IMR-90 (cell line): ENCODE measurements around the gene PCDHGC4. TPM values are rescaled to one million over a fixed set of nuclear protein-coding genes. Genes with fewer than 3 reads are reported as not detected.

Experiments used
- ATAC-seq: fragments of 200-7000 bp; cut with Tn5 transposase; 2 replicates; pipeline ENCODE4 v1.9.1; 2020; ENCODE audit warnings: low read depth, mild to moderate bottlenecking, moderate library complexity
- BruUV-seq: library from RNA; stranded (reverse); fragments of 400-500 nt; replicated peaks from 2 replicates; lab custom pipeline; 2021; lab: Mats Ljungman, UMichigan
- CTCF ChIA-PET: fragments of 300-600 bp; formaldehyde crosslinking; extraction: SDS; loops from one replicate; lab custom pipeline; 2021; ENCODE audit warnings: antibody characterized with exemption; lab: Yijun Ruan, JAX
- POLR2A ChIA-PET: fragments of 300-600 bp; sonication (Branson Sonifier 250); formaldehyde crosslinking; loops from one replicate; lab custom pipeline; 2022; ENCODE audit warnings: antibody characterized with exemption; ENCODE audit not compliant: unreplicated experiment; lab: Charles Lee
- DNase-seq: peaks from one replicate; pipeline ENCODE4 v3.0.0; 2013
- H2AFZ ChIP-seq: replicated peaks from 2 replicates; pipeline ENCODE3; 2013; ENCODE audit warnings: low read length, mild to moderate bottlenecking; ENCODE audit not compliant: poor library complexity
- H2AK5ac ChIP-seq: 2 replicates; pipeline ENCODE4 v1.6.1; 2013; ENCODE audit warnings: low read depth, low read length, inconsistent platforms
- H2AK9ac ChIP-seq: replicated peaks from 2 replicates; pipeline ENCODE3; 2013; ENCODE audit warnings: mild to moderate bottlenecking, low read depth, low read length, moderate library complexity; ENCODE audit not compliant: poor library complexity
- H2BK120ac ChIP-seq: 2 replicates; pipeline ENCODE4 v1.6.1; 2013; ENCODE audit warnings: low read depth, low read length, inconsistent platforms
- H2BK15ac ChIP-seq: 3 replicates; pipeline ENCODE4 v1.6.1; 2013; ENCODE audit warnings: low read depth, low read length, inconsistent platforms
- H2BK20ac ChIP-seq: 2 replicates; pipeline ENCODE4 v1.6.1; 2013; ENCODE audit warnings: low read depth, mild to moderate bottlenecking, inconsistent platforms, low read length, moderate library complexity
- H2BK5ac ChIP-seq: 2 replicates; pipeline ENCODE4 v1.6.1; 2013; ENCODE audit warnings: mild to moderate bottlenecking, low read depth, low read length, inconsistent platforms; ENCODE audit not compliant: poor library complexity, severe bottlenecking
- H3K14ac ChIP-seq: replicated peaks from 2 replicates; pipeline ENCODE4 v1.6.1; 2013; ENCODE audit warnings: low read depth, low read length, inconsistent platforms
- H3K18ac ChIP-seq: 2 replicates; pipeline ENCODE4 v1.6.1; 2013; ENCODE audit warnings: low read depth, low read length, control low read depth
- H3K23ac ChIP-seq: 2 replicates; pipeline ENCODE4 v1.6.1; 2013; ENCODE audit warnings: low read depth, low read length, inconsistent platforms
- H3K27ac ChIP-seq: 2 replicates; pipeline ENCODE4 v1.5.1; 2013; ENCODE audit warnings: mild to moderate bottlenecking, control low read depth, low read length; ENCODE audit not compliant: insufficient read depth
- H3K27me3 ChIP-seq: 2 replicates; pipeline ENCODE4 v1.6.1; 2013; ENCODE audit warnings: low read length; ENCODE audit not compliant: control insufficient read depth, insufficient read depth
- H3K36me3 ChIP-seq: 2 replicates; pipeline ENCODE4 v1.6.1; 2013; ENCODE audit warnings: low read length, mixed read lengths; ENCODE audit not compliant: control insufficient read depth, insufficient read depth
- H3K4ac ChIP-seq: 2 replicates; pipeline ENCODE4 v1.6.1; 2013; ENCODE audit warnings: low read depth, low read length, inconsistent platforms
- H3K4me1 ChIP-seq: 2 replicates; pipeline ENCODE4 v1.6.1; 2013; ENCODE audit warnings: low read length, mixed read lengths; ENCODE audit not compliant: control insufficient read depth, insufficient read depth
- H3K4me2 ChIP-seq: 2 replicates; pipeline ENCODE4 v1.6.1; 2013; ENCODE audit warnings: low read depth, mild to moderate bottlenecking, control low read depth, low read length, moderate library complexity
- H3K4me3 ChIP-seq: 2 replicates; pipeline ENCODE4 v1.5.1; 2013; ENCODE audit warnings: low read depth, mild to moderate bottlenecking, control low read depth, low read length, moderate library complexity; ENCODE audit not compliant: insufficient read depth
- H3K56ac ChIP-seq: 2 replicates; pipeline ENCODE4 v1.6.1; 2013; ENCODE audit warnings: low read length, inconsistent platforms; ENCODE audit not compliant: insufficient read depth; ENCODE audit errors: extremely low read depth
- H3K79me1 ChIP-seq, 2 experiments: 2 replicates each; pipeline ENCODE4 v1.6.1; 2013; ENCODE audit warnings: low read length in 2 of 2, inconsistent platforms in 1 of 2, low read depth in 1 of 2
- H3K9ac ChIP-seq: 2 replicates; pipeline ENCODE4 v1.6.1; 2013; ENCODE audit warnings: low read depth, low read length, control low read depth
- H3K9me1 ChIP-seq: 2 replicates; pipeline ENCODE4 v1.6.1; 2013; ENCODE audit warnings: low read length, inconsistent platforms; ENCODE audit not compliant: insufficient read depth
- H3K9me3 ChIP-seq: 2 replicates; pipeline ENCODE4 v1.6.1; 2013; ENCODE audit warnings: low read length; ENCODE audit not compliant: control insufficient read depth, insufficient read depth
- H4K20me1 ChIP-seq: 2 replicates; pipeline ENCODE4 v1.6.1; 2013; ENCODE audit warnings: low read length, inconsistent platforms; ENCODE audit not compliant: insufficient read depth
- H4K5ac ChIP-seq: 2 replicates; pipeline ENCODE4 v1.6.1; 2013; ENCODE audit warnings: mild to moderate bottlenecking, low read depth, low read length, control low read depth
- H4K8ac ChIP-seq, 2 experiments: 2 replicates each; pipeline ENCODE4 v1.6.1; 2013; ENCODE audit warnings: low read depth in 2 of 2, low read length in 2 of 2, control low read depth in 1 of 2, inconsistent platforms in 1 of 2
- H4K91ac ChIP-seq: 2 replicates; pipeline ENCODE4 v1.6.1; 2013; ENCODE audit warnings: low read depth, low read length, inconsistent platforms; ENCODE audit not compliant: insufficient read depth
- MAFK ChIP-seq: IDR thresholded peaks from 2 replicates; pipeline ENCODE4 v1.6.1; 2012; ENCODE audit warnings: low read depth, low read length, improper control_type of control experiment
- MAZ ChIP-seq: IDR thresholded peaks from 2 replicates; pipeline ENCODE4 v1.6.1; 2012; ENCODE audit warnings: low read depth, mild to moderate bottlenecking, low read length, improper control_type of control experiment, moderate library complexity, borderline replicate concordance
- MXI1 ChIP-seq: IDR thresholded peaks from 2 replicates; pipeline ENCODE4 v1.6.1; 2012; ENCODE audit warnings: low read depth, mild to moderate bottlenecking, low read length, moderate library complexity, borderline replicate concordance
- RAD21 ChIP-seq: IDR thresholded peaks from 2 replicates; pipeline ENCODE4 v1.6.1; 2012; ENCODE audit warnings: low read length, improper control_type of control experiment
- WGBS, 2 experiments: methylation state at CpG; one replicate each; pipeline versions ENCODE4 v1.1.5 to v1.1.7; 2013; ENCODE audit warnings: missing lambda C conversion rate in 2 of 2; ENCODE audit not compliant: insufficient read length in 1 of 2; ENCODE audit errors: extremely low coverage in 2 of 2; 5-methylcytosine and 5-hydroxymethylcytosine counted together
- dilution Hi-C: fragments of 300-500 bp; cut with HindIII; formaldehyde crosslinking; loops from one replicate; pipeline ENCODE4 v1.14.3; 2018; ENCODE audit warnings: low sequenced_read_pairs; ENCODE audit not compliant: unreplicated experiment
- in situ Hi-C: fragments of 300-500 bp; cut with MboI; formaldehyde crosslinking; loops from 3 replicates; pipeline ENCODE4 v1.14.3; 2019; ENCODE audit warnings: low sequenced_read_pairs, inconsistent platforms, mixed read lengths
- intact Hi-C: fragments of 100-400 bp; cut with micrococcal nuclease; formaldehyde crosslinking; loops from 2 replicates; pipeline ENCODE4 v1.10.0; 2022
- polyA plus RNA-seq, 3 experiments: library from polyadenylated mRNA; depleted of rRNA; stranded (reverse); fragments of >200 nt; gene quantifications; 2 replicates each; pipeline ENCODE4 v1.2.3, GENCODE V29; 2012; ENCODE audit warnings: low replicate concordance in 1 of 3
- total RNA-seq: library from RNA; depleted of rRNA; stranded (reverse); fragments of >200 nt; gene quantifications from 2 replicates; pipeline ENCODE4 v1.2.3, GENCODE V29; 2012

The PCDHGC4 gene
- total and polyA plus RNA-seq, 2 of the 4 experiments (the other 2 are of a cell fraction): 0.65 to 1.6 TPM

- H2AFZ ChIP-seq: no peak overlapping the region
- no peak overlapping the region for H2BK5ac ChIP-seq
- no TSS peak for BruUV-seq
- peaks cover 17% of the 10 kb centered on the region for H3K4me1 ChIP-seq
- no peak overlapping the region for H3K56ac ChIP-seq
- H3K4me2 ChIP-seq: peak overlapping the region; percentile 64
- peak overlapping the region; percentile 60 for H3K14ac ChIP-seq
- 0 out of 2 replicates have a peak overlapping the region, but pooled peaks have one; percentile 10 for H3K4ac ChIP-seq
- peak overlapping the region; percentile 86; the same call in 1 of the 2 replicates for H3K23ac ChIP-seq
- DNase-seq: no peak
- no peak overlapping the region for H2BK20ac ChIP-seq
- peaks cover 35% of the 10 kb centered on the region for H4K20me1 ChIP-seq
- H4K8ac ChIP-seq: no peak overlapping the region
- CTCF ChIA-PET: interaction anchor here (1.1 to 3.1 kb wide), 5 partner anchors 34 to 80 kb away, joined by 3 to 19 read pairs (median 6); partner anchors contain the start of gene PCDHGA10
- H2BK15ac ChIP-seq: no peak overlapping the region
- no peak overlapping the region for H4K5ac ChIP-seq
- intact Hi-C loops (loop anchor here (5.0 kb wide), 2 partner anchors 46 to 61 kb away; partner anchors contain the start of genes PCDHGA12 and PCDHGB7), in situ Hi-C loops (loop anchor here (5.0 kb wide), 1 partner anchor 44 kb away; no protein-coding TSS in a partner anchor), dilution Hi-C loops (no loop called here)
- no peaks in the 10 kb centered on the region for H3K27me3 ChIP-seq
- H2BK120ac ChIP-seq: 0 out of 2 replicates have a peak overlapping the region, but pooled peaks have one; percentile 8
- H3K9ac ChIP-seq: no peak overlapping the region; the same call in 1 of the 2 replicates
- peak overlapping the region; percentile 54; the same call in 1 of the 2 replicates for H3K4me3 ChIP-seq
- ATAC-seq: no peak
- peaks cover 6% of the 10 kb centered on the region; the same call in 1 of the 2 replicates for H3K9me1 ChIP-seq
- peaks cover 23 to 48% of the 10 kb centered on the region in 2 experiments for H3K79me1 ChIP-seq
- WGBS, 2 experiments: 34% methylated on average over 3 of the region's 13 CpGs; no CpG with 5 or more reads in 1 of the 2 experiments
- H3K27ac ChIP-seq: no peak overlapping the region
- H3K9me3 ChIP-seq: no peaks in the 10 kb centered on the region
- H3K36me3 ChIP-seq: no peaks in the 10 kb centered on the region
- 0 out of 2 replicates have a peak overlapping the region, but pooled peaks have one; percentile 15 for H2AK5ac ChIP-seq
- no peak overlapping the region for H4K91ac ChIP-seq
- no peak overlapping the region for H3K18ac ChIP-seq
- peak overlapping the region; percentile 53 for H2AK9ac ChIP-seq
- POLR2A ChIA-PET: no interaction called here
- no peak for TF ChIP-seq MXI1
- no peak for TF ChIP-seq MAFK
- no peak for TF ChIP-seq MAZ
- TF ChIP-seq RAD21: no peak
Observed at GRCh38 chr5:141477815-141478214, 7.0 kb upstream of the PCDHGC4 start.
